ENCODE measurements around the gene NSD2. TPM values are rescaled to one million over a fixed set of nuclear protein-coding genes. Genes with fewer than 3 reads are reported as not detected.

The NSD2 gene
- total RNA-seq, 1 experiment from 2014 or later: 122 TPM

DNA sequence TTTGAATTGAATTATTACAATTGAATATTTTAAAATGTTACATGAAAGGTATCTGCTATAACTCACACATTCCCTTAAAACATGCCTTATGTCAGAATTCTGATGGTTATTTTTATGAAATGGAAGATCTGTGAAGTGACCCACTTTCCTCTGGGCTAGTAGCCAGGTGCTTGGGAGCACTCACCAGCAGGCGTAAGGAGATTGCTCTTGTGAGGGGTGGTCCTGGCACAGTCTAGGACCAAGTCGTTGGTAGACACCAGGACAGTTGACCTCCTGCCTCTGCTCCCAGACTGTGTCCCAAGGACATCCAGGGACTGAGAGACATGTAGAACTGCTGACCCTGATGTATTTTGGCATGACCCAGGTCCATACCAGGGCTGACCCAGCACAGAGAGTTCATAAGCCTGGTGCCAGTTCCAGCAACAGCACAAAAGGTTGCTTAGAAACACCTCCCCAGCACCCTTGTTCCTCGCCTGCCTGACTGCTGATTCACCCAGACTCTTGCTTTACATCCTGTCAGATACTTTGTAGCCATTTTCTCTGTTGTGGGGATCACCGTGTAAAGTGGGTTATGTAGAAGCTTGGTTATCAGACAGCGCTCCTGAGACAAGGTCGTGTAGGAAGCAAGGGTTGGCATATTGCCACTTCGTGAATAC lies 89.1 kb downstream of the NSD2 start:
- Mint-ChIP-seq H3K36me3 (ENCODE audit: insufficient read depth, unreplicated experiment) (peaks cover 87% of the 10 kb centered on the region), H3K4me3 (ENCODE audit: unreplicated experiment) (no peak overlapping the region)

DNA sequence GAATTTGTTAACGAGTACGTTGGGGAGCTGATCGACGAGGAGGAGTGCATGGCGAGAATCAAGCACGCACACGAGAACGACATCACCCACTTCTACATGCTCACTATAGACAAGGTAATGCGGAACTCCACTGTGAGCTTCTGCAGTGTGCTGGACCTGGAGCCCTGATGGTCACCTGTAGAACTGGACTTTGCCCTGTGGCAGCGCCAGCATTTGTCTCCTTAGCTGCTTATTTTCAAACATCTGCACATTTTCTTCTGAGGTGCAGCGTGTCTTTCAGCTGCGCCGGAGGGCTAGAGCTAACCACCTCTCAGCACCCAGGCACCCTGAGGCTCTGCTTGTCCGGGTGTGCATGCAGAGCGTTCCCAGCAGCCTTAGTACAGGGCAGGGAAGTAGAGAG lies 89.8 kb downstream of the NSD2 start:
- H3K4me1 Mint-ChIP-seq (ENCODE audit: low read depth, unreplicated experiment): peaks cover 14% of the 10 kb centered on the region
- no peak overlapping the region for H3K4me3 ChIP-seq (ENCODE audit: low read depth, low read length)
- H3K36me3 ChIP-seq (ENCODE audit: control insufficient read depth, insufficient read depth, low read length): peaks cover 4% of the 10 kb centered on the region; the same call in 1 of the 2 replicates
- TF ChIP-seq, protein P1, sequence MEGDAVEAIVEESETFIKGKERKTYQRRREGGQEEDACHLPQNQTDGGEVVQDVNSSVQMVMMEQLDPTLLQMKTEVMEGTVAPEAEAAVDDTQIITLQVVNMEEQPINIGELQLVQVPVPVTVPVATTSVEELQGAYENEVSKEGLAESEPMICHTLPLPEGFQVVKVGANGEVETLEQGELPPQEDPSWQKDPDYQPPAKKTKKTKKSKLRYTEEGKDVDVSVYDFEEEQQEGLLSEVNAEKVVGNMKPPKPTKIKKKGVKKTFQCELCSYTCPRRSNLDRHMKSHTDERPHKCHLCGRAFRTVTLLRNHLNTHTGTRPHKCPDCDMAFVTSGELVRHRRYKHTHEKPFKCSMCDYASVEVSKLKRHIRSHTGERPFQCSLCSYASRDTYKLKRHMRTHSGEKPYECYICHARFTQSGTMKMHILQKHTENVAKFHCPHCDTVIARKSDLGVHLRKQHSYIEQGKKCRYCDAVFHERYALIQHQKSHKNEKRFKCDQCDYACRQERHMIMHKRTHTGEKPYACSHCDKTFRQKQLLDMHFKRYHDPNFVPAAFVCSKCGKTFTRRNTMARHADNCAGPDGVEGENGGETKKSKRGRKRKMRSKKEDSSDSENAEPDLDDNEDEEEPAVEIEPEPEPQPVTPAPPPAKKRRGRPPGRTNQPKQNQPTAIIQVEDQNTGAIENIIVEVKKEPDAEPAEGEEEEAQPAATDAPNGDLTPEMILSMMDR (IDR thresholded peaks at IDR 0.05; ENCODE audit: insufficient read depth in 1 of 2, low read depth in 1 of 2, low read length in 1 of 2, severe bottlenecking in 1 of 2, unreplicated experiment in 1 of 2): no peak
- no peak for DNase-seq
- H3K4me3 Mint-ChIP-seq (ENCODE audit: unreplicated experiment): no peak overlapping the region
- peaks cover 87% of the 10 kb centered on the region for H3K36me3 Mint-ChIP-seq (ENCODE audit: insufficient read depth, unreplicated experiment)
- intact Hi-C loops (cut with micrococcal nuclease; ENCODE audit: unreplicated experiment): no loop called here
- H3K9me3 Mint-ChIP-seq (ENCODE audit: unreplicated experiment): no peaks in the 10 kb centered on the region
- CTCF ChIA-PET: no interaction called here
- POLR2A ChIA-PET: no interaction called here
- no peaks in the 10 kb centered on the region for H3K27me3 ChIP-seq (replicated peaks; ENCODE audit: control insufficient read depth, insufficient read depth, low read length)
- H3K4me1 ChIP-seq: no peaks in the 10 kb centered on the region
- BruUV-seq (replicated peaks): no TSS peak
- no peaks in the 10 kb centered on the region for H3K9me3 ChIP-seq
- no peak overlapping the region for H3K27ac Mint-ChIP-seq (ENCODE audit: unreplicated experiment)
- no peaks in the 10 kb centered on the region for H3K27me3 Mint-ChIP-seq (ENCODE audit: insufficient read depth, unreplicated experiment)

More for the DNA sequence above, 89.1 kb downstream of the NSD2 start:
- H3K9me3 ChIP-seq: no peaks in the 10 kb centered on the region
- no peaks in the 10 kb centered on the region for H3K9me3 Mint-ChIP-seq (ENCODE audit: unreplicated experiment)
- H3K27ac Mint-ChIP-seq (ENCODE audit: unreplicated experiment): no peak overlapping the region
- no TSS peak for BruUV-seq (replicated peaks)
- POLR2A ChIA-PET: no interaction called here
- no peaks in the 10 kb centered on the region for H3K27me3 Mint-ChIP-seq (ENCODE audit: insufficient read depth, unreplicated experiment)
- DNase-seq: no peak
- intact Hi-C loops (cut with micrococcal nuclease; ENCODE audit: unreplicated experiment): no loop called here
- CTCF ChIA-PET: no interaction called here
- no peak overlapping the region for H3K4me3 ChIP-seq (ENCODE audit: low read depth, low read length)
- TF ChIP-seq, protein P1 (IDR thresholded peaks at IDR 0.05; ENCODE audit: insufficient read depth in 1 of 2, low read depth in 1 of 2, low read length in 1 of 2, severe bottlenecking in 1 of 2, unreplicated experiment in 1 of 2): no peak
- peaks cover 4% of the 10 kb centered on the region; the same call in 1 of the 2 replicates for H3K36me3 ChIP-seq (ENCODE audit: control insufficient read depth, insufficient read depth, low read length)
- H3K4me1 ChIP-seq: no peaks in the 10 kb centered on the region
- no peaks in the 10 kb centered on the region for H3K27me3 ChIP-seq (replicated peaks; ENCODE audit: control insufficient read depth, insufficient read depth, low read length)
- peaks cover 14% of the 10 kb centered on the region for H3K4me1 Mint-ChIP-seq (ENCODE audit: low read depth, unreplicated experiment)

DNA sequence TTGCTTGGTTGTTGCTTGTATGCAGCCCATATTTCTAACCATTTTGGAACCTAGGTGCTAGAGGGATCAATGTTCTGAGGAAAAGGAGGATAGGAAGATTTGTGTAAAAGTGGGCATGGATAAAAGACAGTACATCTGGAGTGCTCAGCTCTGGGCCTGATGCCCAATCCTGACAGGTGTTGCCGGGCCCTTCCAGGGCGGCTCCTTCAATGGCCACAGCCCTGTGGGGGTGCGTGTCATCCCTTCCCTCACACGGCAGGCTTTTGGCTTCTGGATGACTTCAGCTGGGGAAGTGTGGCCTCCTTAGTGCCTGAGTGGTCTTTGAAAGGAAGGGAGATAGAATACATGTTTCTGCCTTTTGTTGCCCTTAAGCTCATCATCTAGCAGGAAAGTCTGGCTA lies 90.4 kb downstream of the NSD2 start:
- intact Hi-C loops (cut with micrococcal nuclease; ENCODE audit: unreplicated experiment): no loop called here
- ChIA-PET POLR2A (no interaction called here), CTCF (no interaction called here)
- Histone ChIP-seq H3K4me3 (ENCODE audit: low read depth, low read length) (no peak overlapping the region), H3K36me3 (ENCODE audit: control insufficient read depth, insufficient read depth, low read length) (peaks cover 4% of the 10 kb centered on the region; the same call in 1 of the 2 replicates), H3K9me3 (no peaks in the 10 kb centered on the region), H3K4me1 (no peaks in the 10 kb centered on the region), H3K27me3 (replicated peaks; ENCODE audit: control insufficient read depth, insufficient read depth, low read length) (no peaks in the 10 kb centered on the region)
- BruUV-seq (replicated peaks): no TSS peak
- Mint-ChIP-seq H3K4me3 (ENCODE audit: unreplicated experiment) (no peak overlapping the region), H3K36me3 (ENCODE audit: insufficient read depth, unreplicated experiment) (peaks cover 85% of the 10 kb centered on the region), H3K27ac (ENCODE audit: unreplicated experiment) (no peak overlapping the region), H3K9me3 (ENCODE audit: unreplicated experiment) (no peaks in the 10 kb centered on the region), H3K27me3 (ENCODE audit: insufficient read depth, unreplicated experiment) (no peaks in the 10 kb centered on the region), H3K4me1 (ENCODE audit: low read depth, unreplicated experiment) (peaks cover 14% of the 10 kb centered on the region)
- DNase-seq: no peak
- TF ChIP-seq, protein P1 (IDR thresholded peaks at IDR 0.05; ENCODE audit: insufficient read depth in 1 of 2, low read depth in 1 of 2, low read length in 1 of 2, severe bottlenecking in 1 of 2, unreplicated experiment in 1 of 2): no peak
